ENCODE data around the gene MIPOL1.

MIPOL1 gene

DNA sequence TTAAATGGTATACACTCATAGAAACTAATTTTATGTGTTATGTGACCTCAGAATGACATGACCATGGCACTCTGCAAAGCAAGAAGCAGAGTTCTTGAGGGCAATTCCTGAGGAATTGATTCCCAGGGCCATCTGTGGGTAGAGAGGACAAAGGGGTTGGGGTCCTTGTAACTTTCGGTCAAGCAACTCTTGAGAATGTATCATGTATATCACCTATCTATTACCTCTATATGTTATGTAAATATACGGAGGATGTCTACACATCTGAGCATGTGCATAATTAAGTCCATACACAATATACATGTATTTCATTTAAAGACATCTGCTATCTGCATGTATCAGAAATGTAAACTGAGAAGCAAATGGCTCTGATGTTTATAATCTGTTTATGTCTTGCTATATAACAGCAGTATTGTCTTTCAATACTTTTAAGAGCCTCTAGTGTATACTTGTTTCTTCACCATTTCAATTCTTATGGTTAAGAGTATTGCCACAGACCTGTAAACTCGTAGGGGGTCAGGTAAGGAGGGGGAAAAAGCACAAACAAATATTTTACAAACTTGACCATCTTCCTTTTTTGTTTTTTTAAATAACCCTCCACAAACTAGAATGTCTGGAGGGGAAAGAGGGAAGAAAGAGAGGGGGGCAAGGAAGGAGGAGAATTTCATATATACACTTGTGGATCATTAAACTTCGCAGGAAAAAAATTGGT lies 392.8 kb downstream of the MIPOL1 start:
- no peak for DNase-seq

DNA sequence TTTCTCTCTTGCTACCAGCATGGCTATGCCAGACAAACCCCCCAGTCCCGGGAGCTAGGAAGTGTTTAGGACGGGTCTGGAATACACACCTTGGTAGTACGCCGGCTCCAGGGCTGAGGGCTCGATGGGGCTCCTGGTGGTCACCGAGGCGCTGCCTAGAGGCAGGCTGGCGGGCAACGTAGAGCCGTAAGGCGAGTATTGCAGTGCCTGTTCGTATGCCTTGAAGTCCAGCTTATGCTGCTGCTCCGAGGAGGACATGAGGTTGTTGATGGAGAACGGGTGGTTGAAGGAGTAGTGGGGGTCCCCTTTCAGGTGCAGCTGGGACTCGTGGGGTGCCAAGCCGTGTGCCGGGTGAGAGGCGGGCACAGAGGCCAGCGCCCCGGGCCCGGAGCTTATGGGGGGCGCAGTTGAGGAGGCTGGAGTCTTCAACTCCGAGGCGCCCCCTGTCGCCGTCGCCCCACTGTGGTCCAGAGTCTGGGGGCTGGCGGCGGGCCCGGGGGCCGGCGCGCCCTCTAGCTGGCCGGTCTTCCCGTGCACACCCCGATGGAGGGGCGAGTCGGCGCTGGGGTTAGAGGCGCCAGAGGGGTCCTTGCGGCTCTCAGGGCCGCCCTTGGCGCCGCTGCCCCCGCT lies 393.7 kb downstream of the MIPOL1 start:
- DNase-seq, result peak; percentile 84

DNA sequence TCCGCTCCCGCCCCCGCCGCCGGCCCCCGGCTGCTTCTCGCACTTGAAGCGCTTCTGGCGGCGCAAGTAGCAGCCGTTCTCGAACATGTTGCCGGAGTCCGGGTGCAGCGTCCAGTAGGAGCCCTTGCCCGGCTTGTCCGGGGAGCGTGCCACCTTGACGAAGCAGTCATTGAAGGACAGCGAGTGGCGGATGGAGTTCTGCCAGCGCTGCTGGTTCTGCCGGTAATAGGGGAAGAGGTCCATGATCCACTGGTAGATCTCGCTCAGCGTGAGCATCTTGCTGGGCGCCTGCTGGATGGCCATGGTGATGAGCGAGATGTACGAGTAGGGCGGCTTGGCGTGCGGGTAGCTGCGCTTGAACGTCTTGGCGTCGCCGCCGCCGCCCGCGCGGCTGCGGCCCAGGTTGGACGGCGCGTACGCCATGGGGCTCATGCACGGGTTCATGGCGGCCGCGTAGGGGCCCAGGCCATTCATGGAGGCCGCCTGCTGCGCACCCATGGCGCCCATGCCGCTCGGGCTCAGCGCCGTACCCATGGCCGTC lies 394.3 kb downstream of the MIPOL1 start:
- peak; percentile 47 for DNase-seq

DNA sequence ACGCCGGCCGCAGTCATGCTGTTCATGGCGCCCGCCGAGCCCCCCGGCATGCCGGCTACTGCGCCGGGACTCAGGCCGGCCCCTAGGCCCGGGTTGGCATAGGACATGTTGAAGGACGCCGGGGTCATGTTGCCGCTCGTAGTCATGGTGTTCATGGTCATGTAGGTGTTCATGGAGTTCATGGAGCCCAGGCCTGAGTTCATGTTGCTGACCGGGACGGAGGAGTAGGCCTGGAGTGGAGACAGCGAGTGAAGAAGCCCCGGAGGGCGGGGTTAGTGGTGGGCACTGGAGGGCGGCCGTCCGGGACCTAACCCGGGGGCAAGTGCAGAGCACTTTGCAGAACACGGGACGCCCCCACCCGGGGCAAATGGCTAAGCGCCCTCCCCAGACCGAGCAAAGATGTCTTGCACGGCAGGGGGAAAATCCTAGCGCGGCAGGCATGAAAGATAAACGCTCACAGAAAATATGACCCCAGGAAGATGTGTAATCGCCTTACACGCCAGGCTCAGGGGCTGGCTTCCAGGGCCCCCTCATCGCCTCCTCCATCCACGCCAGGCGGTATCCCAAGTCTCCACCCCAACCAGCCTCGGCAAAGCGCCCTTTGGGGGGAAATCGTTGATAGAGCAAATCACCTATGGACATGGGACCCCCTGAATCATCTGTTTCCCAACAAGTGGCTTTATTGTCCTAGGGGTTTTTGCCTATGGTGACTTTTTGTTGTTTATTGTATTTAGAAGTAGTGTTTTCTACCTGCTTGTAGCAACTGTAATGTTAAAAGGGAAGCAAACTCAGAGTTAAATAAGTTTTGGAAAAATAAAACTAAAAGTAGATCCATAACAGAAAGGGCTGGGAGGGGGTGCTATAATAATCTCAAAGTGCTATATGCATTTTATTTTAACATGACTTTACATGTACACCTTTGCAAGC lies 395.0 kb downstream of the MIPOL1 start:
- peak; percentile 44 for DNase-seq

DNA sequence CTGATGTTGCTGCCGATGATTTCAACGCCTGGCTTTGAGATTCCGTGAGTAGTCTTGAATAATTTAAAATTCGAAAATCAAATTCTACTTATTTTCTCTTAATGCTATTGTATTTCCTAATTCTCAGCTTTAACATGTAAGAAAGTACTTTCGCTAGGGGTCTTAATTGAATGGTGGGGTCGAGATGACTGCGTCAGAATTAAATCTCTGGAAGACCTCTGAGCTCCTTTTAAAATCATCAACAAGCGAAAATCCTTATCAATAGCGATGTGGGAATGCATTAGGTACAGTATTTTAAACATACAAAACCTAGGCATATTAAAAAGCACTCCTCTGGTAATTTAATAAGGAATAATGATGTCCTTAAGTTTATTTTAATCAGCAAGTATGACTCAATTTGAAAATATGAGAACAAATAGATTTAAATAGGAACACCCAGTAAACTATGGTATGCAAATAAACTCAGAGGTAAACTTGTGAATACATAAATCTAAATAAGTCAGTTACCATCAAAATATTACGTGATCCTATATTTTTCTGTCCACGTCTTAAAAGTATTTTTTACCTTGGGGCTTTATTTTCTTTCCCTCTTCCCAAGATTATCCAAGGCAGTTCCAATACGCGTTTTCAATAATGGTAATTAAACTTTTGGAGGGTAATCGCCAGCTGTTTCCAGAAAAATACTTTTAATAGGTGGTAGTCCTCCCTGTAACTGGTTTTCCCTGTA lies 395.9 kb downstream of the MIPOL1 start:
- DNase-seq, result peak; percentile 17

DNA sequence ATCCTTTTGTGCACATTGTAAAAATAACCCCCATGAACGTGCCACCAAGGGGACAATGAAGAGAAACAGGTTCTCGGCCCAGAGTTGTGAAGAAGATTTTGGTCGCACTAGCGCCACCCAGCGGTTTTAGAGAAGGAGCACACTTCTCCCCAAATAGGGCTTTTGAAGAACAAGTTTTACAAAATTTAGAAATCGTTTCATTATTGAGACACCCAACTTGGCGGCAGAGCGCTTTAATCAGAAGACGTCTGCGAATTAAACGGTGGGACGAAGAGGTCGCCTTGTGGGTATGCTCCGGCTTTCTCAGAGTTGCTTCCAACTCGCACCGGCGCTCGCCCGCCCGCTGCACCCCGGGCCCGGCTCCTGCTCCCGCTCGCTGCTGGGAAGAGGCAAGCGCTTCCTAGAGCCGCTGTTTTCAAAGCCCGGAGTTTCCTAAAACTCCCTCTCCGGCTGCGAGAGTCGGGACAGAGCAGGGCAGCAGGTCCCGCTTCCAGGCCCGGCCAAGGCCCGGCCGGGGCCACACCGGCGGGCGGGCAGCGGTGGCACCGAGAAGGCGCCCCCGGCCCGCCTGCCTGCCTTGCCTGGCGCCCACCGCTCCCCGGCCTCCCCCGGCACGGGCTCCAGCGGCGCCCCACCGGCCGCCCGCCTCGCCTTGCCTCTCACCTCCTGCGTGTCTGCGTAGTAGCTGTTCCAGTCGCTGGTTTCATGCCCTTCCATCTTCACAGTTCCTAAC lies 396.7 kb downstream of the MIPOL1 start:
- DNase-seq, result peak; percentile 96

DNA sequence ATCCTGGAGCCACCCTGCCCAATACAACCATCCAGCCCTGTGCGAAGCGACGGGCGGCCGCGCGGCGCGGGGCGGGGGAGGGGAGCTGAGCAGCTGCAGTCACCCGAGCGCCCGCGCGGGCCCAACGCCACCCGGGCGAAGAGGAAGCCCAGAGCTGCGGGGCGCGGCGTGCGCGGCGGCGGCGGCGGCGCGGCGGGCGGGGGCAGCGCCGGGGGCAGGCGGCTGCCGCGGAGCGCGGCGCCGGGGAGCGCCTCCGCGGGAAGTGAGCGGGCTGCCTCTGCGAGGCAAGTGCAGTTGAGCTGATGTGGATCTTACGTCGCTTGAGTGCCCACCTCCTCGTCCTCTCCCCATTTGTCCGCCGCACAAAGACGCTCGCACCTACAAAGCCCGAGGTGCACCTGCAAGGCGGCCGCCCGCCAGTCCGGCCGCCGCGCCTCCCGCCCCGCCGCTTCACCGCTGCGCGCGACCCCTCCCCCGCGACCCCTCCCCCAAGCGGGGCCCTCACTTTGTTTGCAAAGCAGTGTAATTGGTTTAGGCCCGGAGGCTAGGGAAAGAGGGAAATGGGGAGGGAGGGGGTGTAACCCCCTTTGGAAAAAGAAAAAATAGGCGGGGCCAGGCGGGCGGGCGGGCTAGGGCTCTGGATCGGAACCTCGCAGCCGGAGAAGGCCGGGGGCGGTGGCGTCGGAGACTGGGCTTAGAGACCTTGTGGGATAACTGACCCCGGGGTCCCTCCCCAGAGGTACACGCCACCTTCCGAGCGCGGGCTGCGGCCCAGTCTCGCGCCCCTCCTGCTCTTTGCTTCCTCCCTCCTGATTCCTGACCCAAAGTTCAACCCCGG lies 397.5 kb downstream of the MIPOL1 start, which contains the start of the genes FOXA1 and TTC6:
Gene FOXA1 (minus strand): TSS at position 279 of the 838 bp plus-strand sequence. CDS start 277 bp downstream, at position 2.
Gene TTC6 (plus strand): TSS at position 659 of the 838 bp plus-strand sequence. CDS start 26,436 bp downstream, outside the sequence.
- peak; percentile 95 for DNase-seq

DNA sequence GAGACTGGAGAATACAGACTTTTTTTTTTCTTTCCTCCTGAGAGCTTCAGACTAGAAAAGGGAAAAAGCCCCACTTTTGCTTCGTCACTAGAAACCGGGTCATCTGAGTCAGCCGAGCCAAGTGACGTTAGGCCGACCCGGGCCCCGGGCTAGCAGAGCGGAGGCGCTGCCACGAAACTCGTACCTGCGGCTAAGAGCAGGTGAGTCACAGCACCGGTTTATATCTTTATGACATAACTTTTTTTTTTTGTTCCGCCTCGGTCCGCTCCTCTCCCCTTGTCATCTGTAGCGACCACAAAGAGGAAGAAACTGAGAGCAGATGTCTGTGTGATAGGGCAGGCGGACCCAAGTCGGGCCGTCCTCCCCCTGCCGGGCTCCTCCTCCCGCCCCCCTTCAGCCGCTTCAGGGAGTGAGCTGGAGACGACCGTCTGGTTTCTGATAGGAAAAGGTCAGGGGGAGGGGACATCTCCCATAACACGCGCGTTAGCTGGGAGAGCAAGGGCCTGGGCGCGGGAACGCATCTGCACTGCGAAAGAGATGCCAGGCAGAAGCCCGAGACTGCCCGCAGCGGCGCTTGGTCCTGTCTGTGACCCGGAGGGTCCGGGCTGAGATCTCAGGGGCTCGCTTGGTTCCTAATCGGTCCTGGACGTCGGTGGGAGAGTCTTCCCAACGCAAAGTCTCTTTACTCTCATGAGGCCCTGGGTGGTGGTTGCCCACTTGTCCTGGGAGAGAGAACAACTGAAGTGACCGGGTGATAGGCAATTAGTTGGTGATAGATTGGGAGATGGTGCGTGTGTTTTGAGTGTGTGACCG lies 398.3 kb downstream of the MIPOL1 start:
- peak; percentile 97 for DNase-seq

DNA sequence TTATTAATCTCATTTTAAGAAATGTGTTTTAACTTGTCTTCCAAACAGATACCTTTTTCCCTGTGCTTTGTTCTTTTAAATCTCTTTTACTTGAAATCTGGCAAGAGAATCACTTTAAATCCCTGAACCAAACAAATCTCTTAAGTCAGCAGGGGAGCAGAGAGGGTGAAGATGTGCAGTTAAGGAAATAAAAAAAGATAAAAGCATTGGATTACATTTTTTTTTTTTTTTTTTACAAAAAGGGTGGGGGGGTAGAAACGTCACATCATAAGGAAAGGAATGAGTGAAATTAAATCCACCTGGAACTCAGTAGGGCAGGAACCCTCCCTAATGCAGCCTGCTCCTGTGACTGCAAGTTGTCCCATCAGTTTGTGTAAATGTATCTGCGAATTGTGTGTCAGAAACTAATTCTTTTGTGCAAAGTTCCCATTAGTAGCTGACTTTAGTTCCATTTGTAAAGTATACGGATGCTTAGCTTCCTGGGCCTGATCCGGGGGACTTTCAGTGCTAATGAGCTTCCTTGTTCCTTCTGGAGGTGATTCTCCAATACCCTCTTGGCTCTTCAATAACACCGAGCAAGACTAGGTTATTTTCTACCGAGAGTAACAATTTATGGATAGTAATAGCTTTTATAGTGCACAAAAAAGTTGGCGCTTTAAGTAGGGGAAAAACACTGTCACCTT lies 399.2 kb downstream of the MIPOL1 start:
- DNase-seq, result no peak

DNA sequence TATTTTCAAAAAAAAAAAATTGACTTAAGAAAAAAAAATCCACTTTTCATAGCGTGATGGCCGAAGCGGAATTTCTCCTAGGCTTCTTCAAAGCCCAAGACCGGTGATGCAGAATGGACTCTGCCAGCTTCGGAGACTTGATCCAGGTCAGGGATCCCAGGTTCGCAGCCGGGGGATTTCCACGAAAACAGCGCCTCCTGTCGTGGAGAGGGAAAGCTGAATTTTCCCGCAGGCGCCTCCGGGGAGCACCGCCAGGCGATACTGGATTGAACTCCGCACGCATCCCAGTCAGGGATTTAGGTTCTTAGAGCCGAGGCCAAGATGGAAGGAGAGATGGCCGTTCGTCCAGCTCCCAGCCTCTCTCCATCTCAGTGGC lies 399.8 kb downstream of the MIPOL1 start:
- DNase-seq, result peak; percentile 18

DNA sequence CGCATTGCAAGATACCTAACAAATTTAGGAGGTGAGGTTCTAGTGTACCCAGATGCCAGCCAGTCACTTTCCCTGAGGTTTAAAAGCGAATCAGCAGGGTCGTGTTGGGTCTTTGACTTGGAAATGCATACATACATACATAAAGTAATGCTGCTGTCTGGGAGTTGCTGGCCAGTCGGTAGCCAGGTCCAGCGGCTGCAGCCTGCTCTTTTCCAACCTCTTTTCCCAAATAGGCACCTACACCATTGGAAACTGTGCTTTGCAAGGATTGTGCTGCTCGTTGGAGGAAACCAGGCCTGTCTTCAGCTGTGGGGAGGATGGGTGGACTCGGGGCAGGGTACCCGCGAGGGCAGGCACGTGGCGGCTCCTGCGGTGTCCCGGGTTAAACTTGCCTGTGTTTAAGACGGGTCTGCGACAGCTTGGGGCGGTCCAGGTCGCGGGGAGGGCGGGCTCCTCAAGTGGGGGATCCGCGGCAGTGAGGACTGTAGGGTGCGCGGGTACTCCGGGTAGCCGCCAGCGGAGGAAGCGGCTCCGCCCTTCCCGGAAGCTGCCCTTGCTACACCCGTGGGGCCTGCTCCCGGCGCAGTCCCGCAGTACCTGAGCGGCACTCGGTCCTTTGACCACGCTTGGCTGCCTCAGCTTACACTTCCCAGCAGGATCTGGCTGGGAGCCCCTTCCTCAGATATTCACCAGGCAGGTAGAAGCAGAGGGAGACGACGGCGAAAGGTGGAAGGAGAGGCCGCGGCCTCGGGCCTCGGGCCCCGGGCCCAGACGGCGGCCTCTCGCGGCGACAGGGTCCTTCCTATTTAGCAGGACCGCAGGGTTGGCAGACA lies 400.4 kb downstream of the MIPOL1 start:
- DNase-seq, result peak; percentile 55

DNA sequence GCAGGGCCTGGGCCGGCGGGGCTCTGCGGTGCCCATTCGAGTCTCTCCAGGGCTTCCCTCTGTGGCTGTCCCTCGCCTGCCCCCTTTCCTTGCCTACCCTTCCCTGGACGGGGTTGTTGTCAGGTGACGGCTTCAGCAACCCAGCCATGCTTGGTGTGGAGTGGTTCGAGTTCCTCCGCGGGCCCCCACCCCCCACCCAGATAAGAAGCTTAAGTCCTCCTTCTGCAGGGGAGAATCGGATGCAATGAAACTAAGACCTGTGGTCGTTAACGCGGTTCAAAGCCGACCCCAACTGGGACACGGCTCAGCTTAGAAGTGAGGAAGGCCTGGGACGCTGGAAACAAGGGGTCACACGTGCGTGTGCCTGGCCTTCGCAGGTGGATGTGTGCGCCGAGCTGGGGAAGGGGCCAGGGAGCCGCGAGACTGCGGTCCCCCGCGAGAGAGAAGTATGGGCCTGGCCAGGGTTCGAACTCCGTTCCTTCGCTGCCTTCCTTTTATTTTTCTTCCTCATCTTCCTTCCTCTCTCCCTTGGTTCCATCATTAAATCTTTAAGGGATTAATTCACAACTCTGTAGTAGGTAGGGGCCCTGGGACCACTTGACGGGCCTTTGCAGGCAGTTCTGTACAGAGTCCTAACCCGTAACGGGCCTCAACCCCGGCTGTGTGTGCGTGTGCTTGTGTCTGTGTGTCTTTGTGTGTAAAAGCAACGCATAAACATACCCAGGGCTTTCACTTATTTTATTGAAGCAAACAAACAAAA lies 401.2 kb downstream of the MIPOL1 start:
- DNase-seq, result peak; percentile 55

DNA sequence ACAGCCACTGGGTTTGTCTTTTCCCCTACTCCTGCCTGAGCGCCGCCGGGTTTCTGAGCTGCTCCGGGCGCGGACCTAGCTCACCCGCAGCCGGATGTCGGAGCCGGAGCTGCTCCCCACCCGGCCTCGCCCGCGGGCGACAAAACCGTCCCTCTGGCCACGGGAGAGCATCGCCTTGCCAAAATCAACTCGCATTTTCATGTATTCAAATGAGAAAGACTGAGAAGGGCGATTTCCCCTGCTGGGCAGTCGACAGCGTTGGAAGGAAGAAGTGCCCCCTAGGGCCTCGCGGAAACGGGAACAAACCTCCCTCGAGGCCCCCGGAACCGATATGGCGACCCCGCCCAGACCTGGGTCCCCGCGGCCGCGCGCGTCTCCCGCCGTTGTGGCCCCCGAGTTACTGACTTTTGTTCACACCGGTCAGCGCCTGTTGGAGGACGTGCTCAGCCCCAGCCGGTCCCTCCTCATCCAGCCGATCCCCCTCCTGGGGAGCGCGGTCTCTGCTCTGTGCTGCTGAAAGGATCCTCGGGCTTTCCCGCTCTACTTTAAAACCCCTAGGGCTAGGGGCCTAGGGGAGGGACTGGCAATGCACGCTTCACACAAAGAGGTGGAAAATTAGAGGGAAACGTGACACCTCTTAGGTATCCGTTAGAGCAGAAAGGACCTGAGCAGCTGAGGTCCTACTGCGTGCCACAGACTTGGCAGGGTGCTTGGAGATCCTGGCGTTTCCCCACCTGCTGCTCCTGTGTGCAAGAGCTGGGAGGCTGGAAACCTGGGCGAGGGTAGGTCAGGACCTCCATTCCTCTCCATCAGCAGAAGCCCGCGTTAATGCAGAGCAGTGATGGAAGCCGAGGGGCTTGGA lies 402.0 kb downstream of the MIPOL1 start:
- DNase-seq, result peak; percentile 43

DNA sequence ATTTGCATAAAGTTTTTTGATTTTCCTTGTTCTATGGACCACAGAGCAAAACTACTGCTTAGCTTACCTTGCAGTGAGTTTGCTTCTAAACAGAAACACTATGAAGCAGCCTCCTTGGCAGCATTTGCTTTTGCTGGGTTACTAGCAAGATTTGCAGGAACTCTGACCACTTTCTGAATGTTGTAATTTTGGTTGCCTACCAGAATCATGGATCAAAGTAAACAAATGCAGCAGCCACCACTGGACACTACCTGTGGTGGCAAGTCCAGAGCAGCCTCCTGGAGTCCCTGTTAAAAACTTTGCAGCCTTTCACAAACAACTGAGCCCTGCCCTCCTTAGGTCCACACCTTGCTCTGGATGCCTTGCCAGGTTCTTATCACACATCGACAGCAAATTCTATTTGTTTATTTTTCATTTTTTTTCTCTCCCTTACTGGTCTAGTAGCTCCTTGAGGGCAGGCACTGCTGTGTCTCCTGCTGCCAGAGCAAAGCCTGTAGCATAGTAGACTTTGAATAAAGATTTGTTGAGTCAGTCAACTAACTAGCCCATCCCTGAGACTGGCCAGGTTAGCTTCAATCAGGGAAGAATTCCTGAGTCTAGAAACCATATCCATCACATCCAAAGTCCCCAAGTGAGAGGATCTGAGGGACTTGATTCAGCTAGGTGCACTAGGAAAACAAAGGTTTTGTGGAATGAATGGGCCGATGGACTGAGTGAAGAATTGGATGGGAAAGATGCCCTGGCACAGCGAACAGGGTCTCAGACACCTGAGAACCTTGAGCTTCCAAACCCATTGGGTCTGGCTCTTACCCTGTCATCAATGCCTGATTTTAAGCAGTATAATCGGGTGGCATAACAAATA lies 403.4 kb downstream of the MIPOL1 start:
- no peak for DNase-seq

DNA sequence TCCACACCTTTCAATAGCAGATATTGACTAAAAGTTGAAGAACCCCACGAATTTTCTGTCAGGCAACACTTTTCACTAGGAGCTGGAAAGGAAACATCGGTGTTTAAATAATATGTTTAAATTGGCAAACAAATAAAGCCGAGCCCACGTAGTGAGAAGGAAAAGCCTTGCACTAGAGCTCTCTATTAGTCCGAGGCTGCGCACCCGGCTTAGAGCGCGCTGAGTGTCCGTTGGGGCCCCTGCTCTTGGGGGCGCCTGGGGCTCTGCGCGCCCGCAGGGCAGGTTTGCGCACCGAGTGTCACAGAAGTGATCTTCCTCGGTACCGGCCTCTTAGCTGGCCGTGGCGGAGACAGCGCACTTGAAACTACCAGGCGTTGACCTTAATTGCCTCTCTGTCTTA lies 404.1 kb downstream of the MIPOL1 start:
- no peak for DNase-seq
